ENCODE data around the gene GATAD2B. TPM values are rescaled to one million over a fixed set of nuclear protein-coding genes. Genes with fewer than 3 reads are reported as not detected.

The GATAD2B gene
- total and polyA plus RNA-seq, 2 donors (not counting 1 experiment from before 2014, with no cell fraction given) = 4.8 to 5.2 TPM

- Histone ChIP-seq H3K27ac (ENCODE audit: insufficient read depth, low read length) (no peak overlapping the region), H3K79me2 (ENCODE audit: control insufficient read depth, insufficient read depth, low read length) (no peaks in the 10 kb centered on the region), H3K4me2 (ENCODE audit: extremely low read depth, insufficient read depth, low read length) (no peak overlapping the region), H3K4me3 (replicated peaks in 1 of 4; ENCODE audit: control extremely low read depth in 1 of 4, insufficient read depth in 1 of 4, low read depth in 3 of 4, low read length in 4 of 4) (no peak overlapping the region), H3K9ac (ENCODE audit: insufficient read depth, low read length) (no peak overlapping the region), H3K4me1 (ENCODE audit: control insufficient read depth, extremely low read depth, insufficient read depth, low read length) (no peaks in the 10 kb centered on the region), H3K27me3 (ENCODE audit: control insufficient read depth, insufficient read depth, low read length) (no peaks in the 10 kb centered on the region), H3K9me3 (ENCODE audit: control insufficient read depth, insufficient read depth, low read depth, low read length) (no peaks in the 10 kb centered on the region), H3K36me3 (ENCODE audit: control insufficient read depth, insufficient read depth, low read length) (no peaks in the 10 kb centered on the region), H2AFZ (ENCODE audit: low read length) (no peak overlapping the region), H4K20me1 (ENCODE audit: control insufficient read depth, extremely low read depth, insufficient read depth, low read length) (no peaks in the 10 kb centered on the region)
- no peak for TF ChIP-seq CTCF (conservative IDR thresholded peaks at IDR 0.05 in 1 of 2, IDR thresholded peaks at IDR 0.05 in 1 of 2; ENCODE audit: low read depth in 1 of 2, low read length in 2 of 2)
- DNase-seq (ENCODE audit: low read depth in 2 of 2) = no peak
These were observed 62.5 kb downstream of the GATAD2B start for GRCh38 chr1:153860285-153860684.

GRCh38 chr1:153857505-153857904 lies 65.3 kb downstream of the GATAD2B start:
- TF ChIP-seq EZH2 (IDR thresholded peaks at IDR 0.05; ENCODE audit: low read length, missing control alignments) = no peak
- TF ChIP-seq CTCF (conservative IDR thresholded peaks at IDR 0.05 in 1 of 2, IDR thresholded peaks at IDR 0.05 in 1 of 2; ENCODE audit: low read depth in 1 of 2, low read length in 2 of 2) = no peak
- no peaks in the 10 kb centered on the region for H3K79me2 ChIP-seq (ENCODE audit: control insufficient read depth, insufficient read depth, low read length)
- no peak for DNase-seq (ENCODE audit: low read depth in 2 of 2)

GRCh38 chr1:153856763-153857162 lies 66.0 kb downstream of the GATAD2B start:
- Histone ChIP-seq H3K27me3 (ENCODE audit: control insufficient read depth, insufficient read depth, low read length) (no peaks in the 10 kb centered on the region), H3K36me3 (ENCODE audit: control insufficient read depth, insufficient read depth, low read length) (peaks cover 1% of the 10 kb centered on the region), H3K79me2 (ENCODE audit: control insufficient read depth, insufficient read depth, low read length) (no peaks in the 10 kb centered on the region), H3K27ac (ENCODE audit: insufficient read depth, low read length) (no peak overlapping the region), H4K20me1 (ENCODE audit: control insufficient read depth, extremely low read depth, insufficient read depth, low read length) (no peaks in the 10 kb centered on the region), H3K9ac (ENCODE audit: insufficient read depth, low read length) (no peak overlapping the region), H3K4me3 (replicated peaks in 1 of 4; ENCODE audit: control extremely low read depth in 1 of 4, insufficient read depth in 1 of 4, low read depth in 3 of 4, low read length in 4 of 4) (no peak overlapping the region), H2AFZ (ENCODE audit: low read length) (no peak overlapping the region), H3K4me1 (ENCODE audit: control insufficient read depth, extremely low read depth, insufficient read depth, low read length) (no peaks in the 10 kb centered on the region), H3K4me2 (ENCODE audit: extremely low read depth, insufficient read depth, low read length) (no peak overlapping the region), H3K9me3 (ENCODE audit: control insufficient read depth, insufficient read depth, low read depth, low read length) (no peaks in the 10 kb centered on the region)
- TF ChIP-seq EZH2 (IDR thresholded peaks at IDR 0.05; ENCODE audit: low read length, missing control alignments) = no peak
- TF ChIP-seq CTCF (conservative IDR thresholded peaks at IDR 0.05 in 1 of 2, IDR thresholded peaks at IDR 0.05 in 1 of 2; ENCODE audit: low read depth in 1 of 2, low read length in 2 of 2) = no peak
- no peak for DNase-seq (ENCODE audit: low read depth in 2 of 2)

More at GRCh38 chr1:153857505-153857904, 65.3 kb downstream of the GATAD2B start:
- Histone ChIP-seq H3K27ac (ENCODE audit: insufficient read depth, low read length) (no peak overlapping the region), H3K27me3 (ENCODE audit: control insufficient read depth, insufficient read depth, low read length) (no peaks in the 10 kb centered on the region), H3K4me1 (ENCODE audit: control insufficient read depth, extremely low read depth, insufficient read depth, low read length) (no peaks in the 10 kb centered on the region), H3K4me2 (ENCODE audit: extremely low read depth, insufficient read depth, low read length) (no peak overlapping the region), H3K36me3 (ENCODE audit: control insufficient read depth, insufficient read depth, low read length) (no peaks in the 10 kb centered on the region), H3K9ac (ENCODE audit: insufficient read depth, low read length) (no peak overlapping the region), H4K20me1 (ENCODE audit: control insufficient read depth, extremely low read depth, insufficient read depth, low read length) (no peaks in the 10 kb centered on the region), H2AFZ (ENCODE audit: low read length) (no peak overlapping the region), H3K9me3 (ENCODE audit: control insufficient read depth, insufficient read depth, low read depth, low read length) (no peaks in the 10 kb centered on the region), H3K4me3 (replicated peaks in 1 of 4; ENCODE audit: control extremely low read depth in 1 of 4, insufficient read depth in 1 of 4, low read depth in 3 of 4, low read length in 4 of 4) (no peak overlapping the region)

All from fibroblast of lung (primary cell).